HepG2 (cell line): Measurements from ENCODE around the gene PIK3R5. TPM values are rescaled to one million over a fixed set of nuclear protein-coding genes. Genes with fewer than 3 reads are reported as not detected.
A peak's percentile ranks its signal among the peaks of the same experiment; 100 is the strongest.

Experiments
- CBX2 ChIP-seq, 2 experiments: fragments of 200-600 bp in 1 of 2; sonication (generic); formaldehyde crosslinking in 1 of 2; IDR thresholded peaks; 2 replicates each; pipeline versions ENCODE4 v1.7.0 to v1.8.1; 2018 to 2022; ENCODE audit warnings: low read depth in 2 of 2, low read length in 1 of 2, mild to moderate bottlenecking in 1 of 2, missing genetic modification reagents in 1 of 2
- FOXA3 ChIP-seq: IDR thresholded peaks from 2 replicates; pipeline ENCODE4 v1.6.1; 2016; ENCODE audit warnings: missing genetic modification reagents, missing compliant biosample characterization
- NFE2L2 ChIP-seq: fragments of 150-350 bp; IDR thresholded peaks from 2 replicates; pipeline ENCODE4 v1.6.1; 2014; ENCODE audit warnings: low read length
- POLR2AphosphoS2 ChIP-seq: IDR thresholded peaks from 2 replicates; pipeline ENCODE4 v1.6.1; 2011; ENCODE audit warnings: low read depth, low read length, improper control_type of control experiment
- RFX5 ChIP-seq: IDR thresholded peaks from 2 replicates; pipeline ENCODE4 v1.6.1; 2011; ENCODE audit warnings: low read depth, low read length, improper control_type of control experiment
- ZBTB38 ChIP-seq: sonication (generic); formaldehyde crosslinking; IDR thresholded peaks from 2 replicates; pipeline ENCODE4 v1.5.1; 2020; ENCODE audit warnings: mild to moderate bottlenecking, missing genetic modification reagents
- ZBTB7A ChIP-seq: sonication (generic); formaldehyde crosslinking; IDR thresholded peaks from 2 replicates; pipeline ENCODE4 v1.8.0; 2022; ENCODE audit warnings: mild to moderate bottlenecking, missing genetic modification reagents
- ZMYM2 ChIP-seq: sonication (generic); formaldehyde crosslinking; IDR thresholded peaks from 2 replicates; pipeline ENCODE4 v1.8.0; 2022; ENCODE audit warnings: mild to moderate bottlenecking, missing genetic modification reagents
- ZNF432 ChIP-seq: sonication (generic); formaldehyde crosslinking; IDR thresholded peaks from 2 replicates; pipeline ENCODE4 v1.5.0; 2020; ENCODE audit warnings: missing genetic modification reagents, mild to moderate bottlenecking, borderline replicate concordance
- ZNF572 ChIP-seq: sonication (generic); formaldehyde crosslinking; IDR thresholded peaks from 2 replicates; pipeline ENCODE4 v1.5.1; 2020; ENCODE audit warnings: mild to moderate bottlenecking, missing genetic modification reagents
- ZNF768 ChIP-seq: sonication (generic); formaldehyde crosslinking; IDR thresholded peaks from 2 replicates; pipeline ENCODE4 v1.4.0; 2020; ENCODE audit warnings: missing genetic modification reagents
- polyA plus RNA-seq, 8 experiments: library from polyadenylated mRNA; depleted of rRNA in 3 of 8; stranded (reverse) in 7 of 8; unstranded in 1 of 8; fragments of >200 nt; fragmentation: Illumina TruSeq in 4 of 8; extraction: Trizol in 4 of 8; gene quantifications; 2 replicates each; pipeline versions ENCODE4 v1.2.1 to v1.2.3, GENCODE V29; 2011 to 2016; ENCODE audit warnings: low read depth in 4 of 8, missing spikeins in 1 of 8, mixed read lengths in 1 of 8; ENCODE audit not compliant: insufficient read depth in 1 of 8
- total RNA-seq, 5 experiments: library from RNA; depleted of rRNA; stranded (reverse); fragments of >200 nt; fragmentation: Illumina TruSeq; extraction: Trizol; gene quantifications; 2 replicates each; pipeline ENCODE4 v1.2.3, GENCODE V29; 2016; ENCODE audit warnings: low read depth in 1 of 5
- TF ChIP-seq, protein P1 (sequence below): sonication (generic); formaldehyde crosslinking; conservative IDR thresholded peaks from 2 replicates; pipeline ENCODE4 v1.4.0; 2020; ENCODE audit warnings: mild to moderate bottlenecking, missing genetic modification reagents, moderate library complexity
- TF ChIP-seq, protein P2 (sequence below): sonication (generic); formaldehyde crosslinking; IDR thresholded peaks from 2 replicates; pipeline ENCODE4 v1.4.0; 2020; ENCODE audit warnings: mild to moderate bottlenecking, missing genetic modification reagents
- TF ChIP-seq, protein P3 (sequence below): sonication (generic); formaldehyde crosslinking; IDR thresholded peaks from 2 replicates; pipeline ENCODE4 v1.5.1; 2020; ENCODE audit warnings: mild to moderate bottlenecking, missing genetic modification reagents, moderate library complexity
- TF ChIP-seq, protein P4 (sequence below): sonication (generic); formaldehyde crosslinking; IDR thresholded peaks from 2 replicates; pipeline ENCODE4 v1.4.0; 2020; ENCODE audit warnings: missing genetic modification reagents
- TF ChIP-seq, protein P5 (sequence below): sonication (generic); formaldehyde crosslinking; IDR thresholded peaks from 2 replicates; pipeline ENCODE4 v1.4.0; 2020; ENCODE audit warnings: missing genetic modification reagents

PIK3R5 gene
- total and polyA plus RNA-seq, 2 of the 13 experiments (the other 11 are each of a cell fraction or from before 2014, with no cell fraction given), result not detected

DNA sequence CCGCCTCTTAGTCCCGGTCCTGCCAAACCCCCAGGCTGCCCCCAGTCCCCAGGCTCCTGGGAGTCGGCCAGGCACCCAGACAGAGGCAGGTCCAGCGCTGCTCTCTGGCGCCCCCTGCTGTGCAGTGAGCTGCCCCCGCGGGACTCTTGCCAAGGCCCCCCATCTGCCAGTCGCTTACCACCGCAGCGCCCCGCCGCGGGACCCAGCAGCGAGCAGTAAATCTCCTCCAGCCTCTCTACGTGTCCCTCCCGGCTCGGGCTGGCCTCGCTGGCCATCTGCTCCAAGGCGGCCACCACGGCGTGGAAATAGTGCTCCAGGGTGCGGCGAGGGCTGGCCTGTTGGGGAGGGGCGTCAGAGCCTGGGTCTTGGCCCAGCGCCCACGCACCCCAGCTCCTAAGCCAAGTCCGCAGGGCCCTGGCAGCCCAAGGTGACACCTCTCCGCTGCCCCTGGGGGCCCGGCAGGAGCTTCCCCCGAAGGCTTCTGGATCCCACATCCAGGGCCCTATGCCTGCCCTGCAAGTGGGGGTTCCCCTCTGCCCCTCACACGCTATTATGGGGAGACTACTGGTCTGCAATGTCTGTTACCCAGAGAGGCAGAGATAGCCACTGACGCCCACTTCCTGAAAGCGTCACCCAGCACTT lies 132.7 kb downstream of the PIK3R5 start (continued):
- TF ChIP-seq ZMYM2 (CRISPR knock-in tag) (no peak), POLR2AphosphoS2 (no peak), NFE2L2 (no peak), ZBTB7A (CRISPR knock-in tag) (no peak), ZBTB38 (no peak), CBX2 (IDR thresholded peaks at IDR 0.05; ENCODE audit: low read depth, low read length) (no peak), CBX2 (CRISPR knock-in tag; IDR thresholded peaks at IDR 0.05; ENCODE audit: low read depth) (no peak), ZNF572 (no peak), FOXA3 (no peak), ZNF432 (CRISPR knock-in tag) (no peak), ZNF768 (CRISPR knock-in tag) (peak; percentile 10; the same call in 1 of the 2 replicates), RFX5 (no peak)
- TF ChIP-seq, protein P1, sequence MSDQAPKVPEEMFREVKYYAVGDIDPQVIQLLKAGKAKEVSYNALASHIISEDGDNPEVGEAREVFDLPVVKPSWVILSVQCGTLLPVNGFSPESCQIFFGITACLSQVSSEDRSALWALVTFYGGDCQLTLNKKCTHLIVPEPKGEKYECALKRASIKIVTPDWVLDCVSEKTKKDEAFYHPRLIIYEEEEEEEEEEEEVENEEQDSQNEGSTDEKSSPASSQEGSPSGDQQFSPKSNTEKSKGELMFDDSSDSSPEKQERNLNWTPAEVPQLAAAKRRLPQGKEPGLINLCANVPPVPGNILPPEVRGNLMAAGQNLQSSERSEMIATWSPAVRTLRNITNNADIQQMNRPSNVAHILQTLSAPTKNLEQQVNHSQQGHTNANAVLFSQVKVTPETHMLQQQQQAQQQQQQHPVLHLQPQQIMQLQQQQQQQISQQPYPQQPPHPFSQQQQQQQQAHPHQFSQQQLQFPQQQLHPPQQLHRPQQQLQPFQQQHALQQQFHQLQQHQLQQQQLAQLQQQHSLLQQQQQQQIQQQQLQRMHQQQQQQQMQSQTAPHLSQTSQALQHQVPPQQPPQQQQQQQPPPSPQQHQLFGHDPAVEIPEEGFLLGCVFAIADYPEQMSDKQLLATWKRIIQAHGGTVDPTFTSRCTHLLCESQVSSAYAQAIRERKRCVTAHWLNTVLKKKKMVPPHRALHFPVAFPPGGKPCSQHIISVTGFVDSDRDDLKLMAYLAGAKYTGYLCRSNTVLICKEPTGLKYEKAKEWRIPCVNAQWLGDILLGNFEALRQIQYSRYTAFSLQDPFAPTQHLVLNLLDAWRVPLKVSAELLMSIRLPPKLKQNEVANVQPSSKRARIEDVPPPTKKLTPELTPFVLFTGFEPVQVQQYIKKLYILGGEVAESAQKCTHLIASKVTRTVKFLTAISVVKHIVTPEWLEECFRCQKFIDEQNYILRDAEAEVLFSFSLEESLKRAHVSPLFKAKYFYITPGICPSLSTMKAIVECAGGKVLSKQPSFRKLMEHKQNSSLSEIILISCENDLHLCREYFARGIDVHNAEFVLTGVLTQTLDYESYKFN (CRISPR knock-in tag), result no peak
- TF ChIP-seq, protein P2, sequence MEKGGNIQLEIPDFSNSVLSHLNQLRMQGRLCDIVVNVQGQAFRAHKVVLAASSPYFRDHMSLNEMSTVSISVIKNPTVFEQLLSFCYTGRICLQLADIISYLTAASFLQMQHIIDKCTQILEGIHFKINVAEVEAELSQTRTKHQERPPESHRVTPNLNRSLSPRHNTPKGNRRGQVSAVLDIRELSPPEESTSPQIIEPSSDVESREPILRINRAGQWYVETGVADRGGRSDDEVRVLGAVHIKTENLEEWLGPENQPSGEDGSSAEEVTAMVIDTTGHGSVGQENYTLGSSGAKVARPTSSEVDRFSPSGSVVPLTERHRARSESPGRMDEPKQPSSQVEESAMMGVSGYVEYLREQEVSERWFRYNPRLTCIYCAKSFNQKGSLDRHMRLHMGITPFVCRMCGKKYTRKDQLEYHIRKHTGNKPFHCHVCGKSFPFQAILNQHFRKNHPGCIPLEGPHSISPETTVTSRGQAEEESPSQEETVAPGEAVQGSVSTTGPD, result no peak
- TF ChIP-seq, protein P3, sequence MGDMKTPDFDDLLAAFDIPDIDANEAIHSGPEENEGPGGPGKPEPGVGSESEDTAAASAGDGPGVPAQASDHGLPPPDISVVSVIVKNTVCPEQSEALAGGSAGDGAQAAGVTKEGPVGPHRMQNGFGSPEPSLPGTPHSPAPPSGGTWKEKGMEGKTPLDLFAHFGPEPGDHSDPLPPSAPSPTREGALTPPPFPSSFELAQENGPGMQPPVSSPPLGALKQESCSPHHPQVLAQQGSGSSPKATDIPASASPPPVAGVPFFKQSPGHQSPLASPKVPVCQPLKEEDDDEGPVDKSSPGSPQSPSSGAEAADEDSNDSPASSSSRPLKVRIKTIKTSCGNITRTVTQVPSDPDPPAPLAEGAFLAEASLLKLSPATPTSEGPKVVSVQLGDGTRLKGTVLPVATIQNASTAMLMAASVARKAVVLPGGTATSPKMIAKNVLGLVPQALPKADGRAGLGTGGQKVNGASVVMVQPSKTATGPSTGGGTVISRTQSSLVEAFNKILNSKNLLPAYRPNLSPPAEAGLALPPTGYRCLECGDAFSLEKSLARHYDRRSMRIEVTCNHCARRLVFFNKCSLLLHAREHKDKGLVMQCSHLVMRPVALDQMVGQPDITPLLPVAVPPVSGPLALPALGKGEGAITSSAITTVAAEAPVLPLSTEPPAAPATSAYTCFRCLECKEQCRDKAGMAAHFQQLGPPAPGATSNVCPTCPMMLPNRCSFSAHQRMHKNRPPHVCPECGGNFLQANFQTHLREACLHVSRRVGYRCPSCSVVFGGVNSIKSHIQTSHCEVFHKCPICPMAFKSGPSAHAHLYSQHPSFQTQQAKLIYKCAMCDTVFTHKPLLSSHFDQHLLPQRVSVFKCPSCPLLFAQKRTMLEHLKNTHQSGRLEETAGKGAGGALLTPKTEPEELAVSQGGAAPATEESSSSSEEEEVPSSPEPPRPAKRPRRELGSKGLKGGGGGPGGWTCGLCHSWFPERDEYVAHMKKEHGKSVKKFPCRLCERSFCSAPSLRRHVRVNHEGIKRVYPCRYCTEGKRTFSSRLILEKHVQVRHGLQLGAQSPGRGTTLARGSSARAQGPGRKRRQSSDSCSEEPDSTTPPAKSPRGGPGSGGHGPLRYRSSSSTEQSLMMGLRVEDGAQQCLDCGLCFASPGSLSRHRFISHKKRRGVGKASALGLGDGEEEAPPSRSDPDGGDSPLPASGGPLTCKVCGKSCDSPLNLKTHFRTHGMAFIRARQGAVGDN (CRISPR knock-in tag), result peak; percentile 14; the same call in 1 of the 2 replicates
- TF ChIP-seq, protein P4, sequence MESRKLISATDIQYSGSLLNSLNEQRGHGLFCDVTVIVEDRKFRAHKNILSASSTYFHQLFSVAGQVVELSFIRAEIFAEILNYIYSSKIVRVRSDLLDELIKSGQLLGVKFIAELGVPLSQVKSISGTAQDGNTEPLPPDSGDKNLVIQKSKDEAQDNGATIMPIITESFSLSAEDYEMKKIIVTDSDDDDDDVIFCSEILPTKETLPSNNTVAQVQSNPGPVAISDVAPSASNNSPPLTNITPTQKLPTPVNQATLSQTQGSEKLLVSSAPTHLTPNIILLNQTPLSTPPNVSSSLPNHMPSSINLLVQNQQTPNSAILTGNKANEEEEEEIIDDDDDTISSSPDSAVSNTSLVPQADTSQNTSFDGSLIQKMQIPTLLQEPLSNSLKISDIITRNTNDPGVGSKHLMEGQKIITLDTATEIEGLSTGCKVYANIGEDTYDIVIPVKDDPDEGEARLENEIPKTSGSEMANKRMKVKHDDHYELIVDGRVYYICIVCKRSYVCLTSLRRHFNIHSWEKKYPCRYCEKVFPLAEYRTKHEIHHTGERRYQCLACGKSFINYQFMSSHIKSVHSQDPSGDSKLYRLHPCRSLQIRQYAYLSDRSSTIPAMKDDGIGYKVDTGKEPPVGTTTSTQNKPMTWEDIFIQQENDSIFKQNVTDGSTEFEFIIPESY, result peak; percentile 58; the same call in 1 of the 2 replicates
- TF ChIP-seq, protein P5, sequence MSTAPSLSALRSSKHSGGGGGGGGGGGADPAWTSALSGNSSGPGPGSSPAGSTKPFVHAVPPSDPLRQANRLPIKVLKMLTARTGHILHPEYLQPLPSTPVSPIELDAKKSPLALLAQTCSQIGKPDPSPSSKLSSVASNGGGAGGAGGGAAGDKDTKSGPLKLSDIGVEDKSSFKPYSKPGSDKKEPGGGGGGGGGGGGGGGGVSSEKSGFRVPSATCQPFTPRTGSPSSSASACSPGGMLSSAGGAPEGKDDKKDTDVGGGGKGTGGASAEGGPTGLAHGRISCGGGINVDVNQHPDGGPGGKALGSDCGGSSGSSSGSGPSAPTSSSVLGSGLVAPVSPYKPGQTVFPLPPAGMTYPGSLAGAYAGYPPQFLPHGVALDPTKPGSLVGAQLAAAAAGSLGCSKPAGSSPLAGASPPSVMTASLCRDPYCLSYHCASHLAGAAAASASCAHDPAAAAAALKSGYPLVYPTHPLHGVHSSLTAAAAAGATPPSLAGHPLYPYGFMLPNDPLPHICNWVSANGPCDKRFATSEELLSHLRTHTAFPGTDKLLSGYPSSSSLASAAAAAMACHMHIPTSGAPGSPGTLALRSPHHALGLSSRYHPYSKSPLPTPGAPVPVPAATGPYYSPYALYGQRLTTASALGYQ (CRISPR knock-in tag), result no peak
